ENCODE data around the gene LIMCH1. TPM values are rescaled to one million over a fixed set of nuclear protein-coding genes. Genes with fewer than 3 reads are reported as not detected.
"Not testable (repeated sequence)": the region's sequence is repeated elsewhere in the genome, so short reads cannot be mapped to it uniquely, and the experiment has no call there.

Gene LIMCH1
- total RNA-seq, 1 donor = 9.0 TPM

DNA sequence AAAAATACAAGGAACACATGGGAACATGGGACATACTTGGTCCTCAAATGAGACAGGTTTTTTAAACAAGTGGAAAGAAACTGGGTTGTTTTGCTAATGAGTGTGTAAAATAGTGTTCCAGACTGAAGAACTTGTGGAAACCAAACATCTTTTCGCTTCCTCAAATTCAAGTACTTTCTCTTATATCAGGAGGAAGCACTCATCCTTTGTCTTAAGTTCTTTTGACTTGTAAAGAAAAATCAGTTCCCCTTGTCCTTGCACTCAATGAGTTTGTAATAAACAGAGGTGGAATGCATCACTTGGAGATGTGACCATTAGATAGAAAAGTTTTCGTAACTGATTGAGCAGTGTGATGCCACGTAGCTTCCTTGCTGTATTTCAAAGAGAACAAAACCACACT lies 109.4 kb downstream of the LIMCH1 start:
- no peaks in the 10 kb centered on the region for H3K9me3 ChIP-seq (ENCODE audit: low read depth, low read length)
- no peaks in the 10 kb centered on the region for H3K4me1 ChIP-seq (ENCODE audit: insufficient read depth, low read length)
- no peak for TF ChIP-seq CTCF (IDR thresholded peaks at IDR 0.05; ENCODE audit: extremely low read depth, low read depth, low read length)
- H3K4me2 ChIP-seq (ENCODE audit: insufficient read depth, low read length) = no peak overlapping the region
- H3K36me3 ChIP-seq (ENCODE audit: insufficient read depth, low read length) = no peaks in the 10 kb centered on the region
- no peak for DNase-seq (ENCODE audit: insufficient read length, low spot score, missing footprints)
- H2AFZ ChIP-seq (ENCODE audit: low read length) = no peak overlapping the region
- no peak overlapping the region for H3K27ac ChIP-seq (ENCODE audit: low read depth, low read length)
- H3K4me3 ChIP-seq (ENCODE audit: insufficient read depth, low read length) = no peak overlapping the region
- H4K20me1 ChIP-seq (ENCODE audit: insufficient read depth, low read length) = no peaks in the 10 kb centered on the region
- no peaks in the 10 kb centered on the region for H3K27me3 ChIP-seq (ENCODE audit: insufficient read depth, low read length)
- H3K79me2 ChIP-seq (ENCODE audit: insufficient read depth, low read length) = no peaks in the 10 kb centered on the region

GRCh38 chr4:41651150-41651549 lies 113.2 kb downstream of the LIMCH1 start:
- not testable (repeated sequence) for DNase-seq (ENCODE audit: insufficient read length, low spot score, missing footprints); H3K27me3 ChIP-seq (ENCODE audit: insufficient read depth, low read length); H3K4me1 ChIP-seq (ENCODE audit: insufficient read depth, low read length); H3K36me3 ChIP-seq (ENCODE audit: insufficient read depth, low read length); H3K79me2 ChIP-seq (ENCODE audit: insufficient read depth, low read length); H3K4me2 ChIP-seq (ENCODE audit: insufficient read depth, low read length); H2AFZ ChIP-seq (ENCODE audit: low read length); H3K4me3 ChIP-seq (ENCODE audit: insufficient read depth, low read length); H3K27ac ChIP-seq (ENCODE audit: low read depth, low read length); H4K20me1 ChIP-seq (ENCODE audit: insufficient read depth, low read length); H3K9me3 ChIP-seq (ENCODE audit: low read depth, low read length)

DNA sequence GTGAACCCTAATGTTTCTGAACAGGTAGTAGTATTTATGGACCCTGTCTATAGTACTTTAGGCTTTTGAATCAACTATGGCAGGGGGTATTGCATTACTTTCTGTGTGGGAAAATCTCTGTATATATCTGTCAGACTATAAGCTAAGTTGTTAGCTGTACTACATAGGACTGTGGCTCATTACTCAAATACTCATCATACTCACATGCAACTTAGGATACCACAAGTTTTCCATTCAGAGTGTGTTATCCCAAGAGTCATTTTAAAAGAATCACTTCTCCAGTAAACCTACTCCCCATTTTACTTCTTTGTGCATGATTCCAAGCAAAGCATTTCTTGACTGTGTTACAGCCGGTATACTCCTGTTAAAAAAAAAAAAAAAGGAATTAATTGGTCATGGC lies 115.0 kb downstream of the LIMCH1 start:
- H3K36me3 ChIP-seq (ENCODE audit: insufficient read depth, low read length) = no peaks in the 10 kb centered on the region
- DNase-seq (ENCODE audit: insufficient read length, low spot score, missing footprints) = no peak
- no peak for TF ChIP-seq CTCF (IDR thresholded peaks at IDR 0.05; ENCODE audit: extremely low read depth, low read depth, low read length)
- H3K27me3 ChIP-seq (ENCODE audit: insufficient read depth, low read length) = no peaks in the 10 kb centered on the region
- H3K4me2 ChIP-seq (ENCODE audit: insufficient read depth, low read length) = no peak overlapping the region
- H2AFZ ChIP-seq (ENCODE audit: low read length) = no peak overlapping the region
- H3K4me1 ChIP-seq (ENCODE audit: insufficient read depth, low read length) = no peaks in the 10 kb centered on the region
- H3K27ac ChIP-seq (ENCODE audit: low read depth, low read length) = no peak overlapping the region
- no peaks in the 10 kb centered on the region for H4K20me1 ChIP-seq (ENCODE audit: insufficient read depth, low read length)
- no peaks in the 10 kb centered on the region for H3K79me2 ChIP-seq (ENCODE audit: insufficient read depth, low read length)
- no peaks in the 10 kb centered on the region for H3K9me3 ChIP-seq (ENCODE audit: low read depth, low read length)
- H3K4me3 ChIP-seq (ENCODE audit: insufficient read depth, low read length) = no peak overlapping the region

GRCh38 chr4:41653523-41653922 lies 115.6 kb downstream of the LIMCH1 start:
- Histone ChIP-seq H2AFZ (ENCODE audit: low read length) (no peak overlapping the region), H3K27me3 (ENCODE audit: insufficient read depth, low read length) (no peaks in the 10 kb centered on the region), H3K4me2 (ENCODE audit: insufficient read depth, low read length) (no peak overlapping the region), H3K4me3 (ENCODE audit: insufficient read depth, low read length) (no peak overlapping the region), H3K9me3 (ENCODE audit: low read depth, low read length) (no peaks in the 10 kb centered on the region), H4K20me1 (ENCODE audit: insufficient read depth, low read length) (no peaks in the 10 kb centered on the region), H3K27ac (ENCODE audit: low read depth, low read length) (no peak overlapping the region), H3K4me1 (ENCODE audit: insufficient read depth, low read length) (no peaks in the 10 kb centered on the region), H3K79me2 (ENCODE audit: insufficient read depth, low read length) (no peaks in the 10 kb centered on the region), H3K36me3 (ENCODE audit: insufficient read depth, low read length) (no peaks in the 10 kb centered on the region)
- no peak for DNase-seq (ENCODE audit: insufficient read length, low spot score, missing footprints)
- no peak for TF ChIP-seq CTCF (IDR thresholded peaks at IDR 0.05; ENCODE audit: extremely low read depth, low read depth, low read length)

GRCh38 chr4:41655177-41655576 lies 117.2 kb downstream of the LIMCH1 start:
- DNase-seq (ENCODE audit: insufficient read length, low spot score, missing footprints) = no peak
- Histone ChIP-seq H4K20me1 (ENCODE audit: insufficient read depth, low read length) (no peaks in the 10 kb centered on the region), H2AFZ (ENCODE audit: low read length) (no peak overlapping the region), H3K27ac (ENCODE audit: low read depth, low read length) (no peak overlapping the region), H3K79me2 (ENCODE audit: insufficient read depth, low read length) (no peaks in the 10 kb centered on the region), H3K4me1 (ENCODE audit: insufficient read depth, low read length) (no peaks in the 10 kb centered on the region), H3K4me2 (ENCODE audit: insufficient read depth, low read length) (no peak overlapping the region), H3K9me3 (ENCODE audit: low read depth, low read length) (no peaks in the 10 kb centered on the region), H3K36me3 (ENCODE audit: insufficient read depth, low read length) (no peaks in the 10 kb centered on the region), H3K4me3 (ENCODE audit: insufficient read depth, low read length) (no peak overlapping the region), H3K27me3 (ENCODE audit: insufficient read depth, low read length) (no peaks in the 10 kb centered on the region)
- no peak for TF ChIP-seq CTCF (IDR thresholded peaks at IDR 0.05; ENCODE audit: extremely low read depth, low read depth, low read length)

Data from osteoblast (primary cell).